Measurements from ENCODE around the gene PLA2G4A. TPM values are rescaled to one million over a fixed set of nuclear protein-coding genes. Genes with fewer than 3 reads are reported as not detected.

The PLA2G4A gene
- under 1 TPM; 0.44 to 0.71 (median 0.59) TPM for total RNA-seq
- under 1 TPM; 0.24 to 0.39 (median 0.34) TPM for polyA plus RNA-seq
- long read RNA-seq, donor 1, result 0 reads
- long read RNA-seq, donor 2, partial matches to known transcripts, result 0 of 1 reads
- long read RNA-seq, donor 2, other reads (novel, unspliced or antisense), result 1 of 1 reads

DNA sequence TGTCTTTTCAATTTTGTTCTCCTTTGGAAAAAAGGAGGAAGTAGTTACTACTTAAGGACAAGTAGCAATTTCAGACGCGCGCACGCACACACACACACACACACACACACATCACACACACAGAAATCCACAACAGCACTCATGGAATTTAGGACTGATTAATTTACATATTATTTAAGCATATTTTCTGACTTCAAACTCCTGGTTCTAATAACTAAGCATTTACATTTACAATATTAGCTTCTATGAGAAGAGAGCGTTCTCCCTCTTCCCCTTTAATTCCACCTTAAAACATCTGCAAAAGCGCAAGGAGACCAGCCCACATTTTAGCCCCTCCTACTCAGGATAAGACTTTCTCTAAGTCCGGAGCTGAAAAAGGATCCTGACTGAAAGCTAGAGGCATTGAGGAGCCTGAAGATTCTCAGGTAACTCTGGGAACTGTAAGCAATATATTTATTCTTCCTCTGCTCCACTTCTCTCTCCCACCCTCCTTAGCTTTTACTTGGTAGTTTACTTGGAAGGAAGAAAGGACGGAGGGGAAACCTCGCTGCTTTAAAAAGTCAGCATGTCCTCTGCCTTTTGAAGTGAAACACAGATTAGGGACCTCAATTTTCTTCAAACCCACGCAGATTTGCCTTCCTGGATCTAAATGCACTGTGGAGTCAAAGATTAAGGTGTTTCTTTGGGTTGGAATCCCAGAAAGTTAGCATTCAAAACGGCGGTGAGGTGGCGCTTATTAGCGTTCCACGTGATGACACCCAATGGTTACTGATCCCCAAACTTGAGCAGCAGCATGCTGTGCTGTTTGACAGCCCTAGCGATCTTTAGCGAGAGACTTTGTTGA is at the start of gene PLA2G4A:
Gene PLA2G4A, plus strand, starts transcription at position 339 of the 844 bp plus-strand sequence. CDS start 25,406 bp downstream, outside the sequence.
- H3K9me3 ChIP-seq, result no peaks in the 10 kb centered on the region
- no peaks in the 10 kb centered on the region for H3K36me3 ChIP-seq (ENCODE audit: insufficient read depth in 1 of 2, low read depth in 1 of 2)
- TF ChIP-seq, protein P1, sequence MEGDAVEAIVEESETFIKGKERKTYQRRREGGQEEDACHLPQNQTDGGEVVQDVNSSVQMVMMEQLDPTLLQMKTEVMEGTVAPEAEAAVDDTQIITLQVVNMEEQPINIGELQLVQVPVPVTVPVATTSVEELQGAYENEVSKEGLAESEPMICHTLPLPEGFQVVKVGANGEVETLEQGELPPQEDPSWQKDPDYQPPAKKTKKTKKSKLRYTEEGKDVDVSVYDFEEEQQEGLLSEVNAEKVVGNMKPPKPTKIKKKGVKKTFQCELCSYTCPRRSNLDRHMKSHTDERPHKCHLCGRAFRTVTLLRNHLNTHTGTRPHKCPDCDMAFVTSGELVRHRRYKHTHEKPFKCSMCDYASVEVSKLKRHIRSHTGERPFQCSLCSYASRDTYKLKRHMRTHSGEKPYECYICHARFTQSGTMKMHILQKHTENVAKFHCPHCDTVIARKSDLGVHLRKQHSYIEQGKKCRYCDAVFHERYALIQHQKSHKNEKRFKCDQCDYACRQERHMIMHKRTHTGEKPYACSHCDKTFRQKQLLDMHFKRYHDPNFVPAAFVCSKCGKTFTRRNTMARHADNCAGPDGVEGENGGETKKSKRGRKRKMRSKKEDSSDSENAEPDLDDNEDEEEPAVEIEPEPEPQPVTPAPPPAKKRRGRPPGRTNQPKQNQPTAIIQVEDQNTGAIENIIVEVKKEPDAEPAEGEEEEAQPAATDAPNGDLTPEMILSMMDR (IDR thresholded peaks at IDR 0.05), result no peak
- H3K4me1 ChIP-seq, result no peaks in the 10 kb centered on the region
- intact Hi-C loops (cut with DNase I), result no loop called here
- ATAC-seq, result peak in 1 of 4 donors; percentile 63
- WGBS, 3 donors, result 8 to 12% (median 11%) methylated on average over 17 of the region's 17 CpGs
- H3K4me3 ChIP-seq, result peak within 1 kb of the TSS; percentile 62
- H3K27ac ChIP-seq, result peak within 1 kb of the TSS; percentile 33
- peak in 1 of 2 donors; percentile 19 for DNase-seq
- no peaks in the 10 kb centered on the region for H3K27me3 ChIP-seq (ENCODE audit: insufficient read depth in 3 of 3, low read length in 2 of 3)

DNA sequence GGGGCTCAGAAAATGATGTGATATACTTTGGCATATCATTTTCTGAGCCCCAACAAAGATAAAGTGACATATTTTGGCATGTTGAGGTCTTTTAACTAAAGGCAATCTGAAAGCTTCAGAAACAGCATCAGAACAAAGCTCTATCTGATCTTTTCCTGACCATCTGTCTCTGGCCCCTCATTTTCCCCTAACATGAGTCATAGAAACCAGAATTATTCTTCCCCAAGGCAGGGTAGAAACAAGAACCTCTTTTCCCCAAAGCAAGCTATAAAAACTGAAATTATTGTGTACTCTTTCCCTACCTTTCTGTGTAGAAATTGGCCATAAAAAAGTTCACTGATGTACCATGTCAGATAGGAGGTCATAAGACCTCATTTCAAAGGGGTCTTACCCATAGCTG is 48.7 kb upstream of the PLA2G4A start:
- Histone ChIP-seq H3K9me3 (no peaks in the 10 kb centered on the region), H3K27ac (no peak overlapping the region), H3K36me3 (ENCODE audit: insufficient read depth in 1 of 2, low read depth in 1 of 2) (no peaks in the 10 kb centered on the region), H3K27me3 (ENCODE audit: insufficient read depth in 3 of 3, low read length in 2 of 3) (no peaks in the 10 kb centered on the region), H3K4me1 (no peaks in the 10 kb centered on the region), H3K4me3 (no peak overlapping the region)
- TF ChIP-seq, protein P1 (IDR thresholded peaks at IDR 0.05), result no peak
- no peak for DNase-seq
- intact Hi-C loops (cut with DNase I), result no loop called here
- ATAC-seq, result no peak

DNA sequence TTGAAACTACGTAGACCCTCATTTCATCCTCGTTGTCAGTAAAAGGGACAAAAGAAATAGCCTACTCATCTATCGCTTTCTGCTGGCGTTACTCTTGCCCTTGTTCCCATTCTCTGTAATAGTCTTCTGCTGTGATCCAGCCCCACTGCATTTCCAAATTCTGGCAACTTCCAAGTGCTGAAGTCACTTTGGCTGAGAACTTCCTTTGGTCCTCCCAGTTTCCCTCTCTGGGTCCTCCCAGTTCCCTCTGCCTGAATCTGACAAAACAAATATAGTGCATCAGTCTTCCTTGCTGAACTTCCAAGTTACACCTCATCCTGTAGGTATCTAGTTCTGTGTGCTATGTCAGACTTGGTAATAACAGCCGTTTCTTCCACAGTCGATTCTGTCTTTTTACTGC is 47.0 kb upstream of the PLA2G4A start:
- Histone ChIP-seq H3K4me1 (no peaks in the 10 kb centered on the region), H3K27ac (no peak overlapping the region), H3K4me3 (no peak overlapping the region), H3K9me3 (no peaks in the 10 kb centered on the region), H3K27me3 (ENCODE audit: insufficient read depth in 3 of 3, low read length in 2 of 3) (no peaks in the 10 kb centered on the region), H3K36me3 (ENCODE audit: insufficient read depth in 1 of 2, low read depth in 1 of 2) (no peaks in the 10 kb centered on the region)
- TF ChIP-seq, protein P1 (IDR thresholded peaks at IDR 0.05), result no peak
- intact Hi-C loops (cut with DNase I), result no loop called here
- ATAC-seq (no peak), DNase-seq (no peak)
- WGBS, 3 donors, result 76 to 84% (median 79%) methylated on average over 6 of the region's 6 CpGs

DNA sequence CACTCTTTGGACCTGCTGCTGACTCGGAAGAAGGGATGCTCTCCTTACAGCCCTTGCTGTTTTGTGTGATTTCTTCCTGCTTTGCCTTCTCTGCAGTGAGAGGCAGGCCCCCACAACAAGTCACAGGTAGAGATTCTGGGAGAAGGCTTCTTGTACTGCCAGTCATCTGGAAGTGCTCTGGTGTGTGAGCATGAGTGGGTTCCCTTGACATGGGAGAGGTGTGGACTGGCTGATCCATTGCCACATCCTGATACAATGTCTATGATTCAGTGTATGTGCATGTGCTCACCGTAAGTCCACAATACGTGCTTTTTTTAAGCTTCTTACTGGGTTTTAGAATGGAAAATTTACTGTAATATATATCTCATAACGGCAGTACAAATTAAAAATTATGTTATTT is 46.0 kb upstream of the PLA2G4A start:
- no peak for DNase-seq
- H3K4me3 ChIP-seq, result no peak overlapping the region
- H3K36me3 ChIP-seq (ENCODE audit: insufficient read depth in 1 of 2, low read depth in 1 of 2), result no peaks in the 10 kb centered on the region
- ATAC-seq, result no peak
- 80 to 90% (median 86%) methylated on average over 4 of the region's 4 CpGs for WGBS, 3 donors
- H3K27me3 ChIP-seq (ENCODE audit: insufficient read depth in 3 of 3, low read length in 2 of 3), result no peaks in the 10 kb centered on the region
- no peak overlapping the region for H3K27ac ChIP-seq
- H3K9me3 ChIP-seq, result no peaks in the 10 kb centered on the region
- intact Hi-C loops (cut with DNase I), result no loop called here
- no peaks in the 10 kb centered on the region for H3K4me1 ChIP-seq
- TF ChIP-seq, protein P1 (IDR thresholded peaks at IDR 0.05), result no peak
